ENCODE measurements around the gene GRIN2C. TPM values are rescaled to one million over a fixed set of nuclear protein-coding genes. Genes with fewer than 3 reads are reported as not detected.

The GRIN2C gene
- polyA plus RNA-seq, 3 donors: 0.18 to 1.1 (median 0.56) TPM

DNA sequence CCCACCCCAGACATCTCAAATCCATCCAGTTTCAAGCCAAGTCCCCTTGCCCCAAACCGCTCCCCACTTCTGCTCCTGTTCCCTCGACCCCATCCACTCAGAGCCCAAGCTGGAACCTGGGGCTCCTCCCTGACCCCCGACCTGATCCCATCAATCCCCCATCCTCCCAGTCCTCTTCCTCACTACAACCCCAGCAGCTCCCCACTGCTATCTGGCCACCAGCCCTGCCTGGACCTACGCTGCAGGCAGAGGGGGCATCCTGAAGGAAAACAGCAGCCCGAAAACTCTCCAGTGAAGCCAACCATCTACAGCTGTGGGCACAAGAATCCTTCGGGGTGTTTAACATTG is 9.2 kb upstream of the GRIN2C start:
- H3K27ac ChIP-seq (ENCODE audit: low read depth, low read length): no peak overlapping the region
- 86 to 95% (median 93%) methylated on average over 6 of the region's 6 CpGs for WGBS, 3 donors

DNA sequence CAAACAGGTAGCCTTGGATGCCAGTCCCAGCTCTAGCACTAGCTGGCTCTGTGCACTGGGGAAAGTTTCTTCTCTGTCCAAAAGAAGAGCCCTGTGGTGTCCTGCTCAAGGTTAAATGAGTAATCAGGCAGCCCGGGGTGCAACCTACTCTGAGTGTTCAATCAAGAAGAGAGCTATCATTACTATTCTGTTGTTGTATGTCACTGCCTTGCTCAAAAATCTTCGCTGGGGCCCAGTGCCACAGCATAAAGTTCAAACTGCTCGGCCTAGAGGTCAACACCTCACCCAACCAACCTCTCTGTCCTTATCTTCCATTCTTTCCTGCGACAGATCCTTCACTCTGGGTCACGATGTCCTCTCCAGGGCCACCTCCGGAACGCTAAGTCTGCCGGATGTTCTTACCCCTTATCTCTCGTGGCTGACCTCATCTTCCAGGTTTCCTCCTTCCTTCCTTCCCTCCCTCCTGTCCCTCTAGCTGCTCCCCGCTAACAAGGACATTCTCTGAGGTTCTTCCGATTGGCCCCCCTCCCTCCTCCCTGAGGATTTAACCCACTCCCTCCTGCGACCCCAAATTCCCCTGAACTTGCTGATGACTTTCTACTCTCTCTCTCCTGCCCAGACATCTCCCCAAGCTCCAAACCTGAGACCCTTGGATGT is 8.7 kb upstream of the GRIN2C start:
- WGBS, 3 donors: 67 to 76% (median 70%) methylated on average over 12 of the region's 12 CpGs
- H3K27ac ChIP-seq (ENCODE audit: low read depth, low read length): no peak overlapping the region

DNA sequence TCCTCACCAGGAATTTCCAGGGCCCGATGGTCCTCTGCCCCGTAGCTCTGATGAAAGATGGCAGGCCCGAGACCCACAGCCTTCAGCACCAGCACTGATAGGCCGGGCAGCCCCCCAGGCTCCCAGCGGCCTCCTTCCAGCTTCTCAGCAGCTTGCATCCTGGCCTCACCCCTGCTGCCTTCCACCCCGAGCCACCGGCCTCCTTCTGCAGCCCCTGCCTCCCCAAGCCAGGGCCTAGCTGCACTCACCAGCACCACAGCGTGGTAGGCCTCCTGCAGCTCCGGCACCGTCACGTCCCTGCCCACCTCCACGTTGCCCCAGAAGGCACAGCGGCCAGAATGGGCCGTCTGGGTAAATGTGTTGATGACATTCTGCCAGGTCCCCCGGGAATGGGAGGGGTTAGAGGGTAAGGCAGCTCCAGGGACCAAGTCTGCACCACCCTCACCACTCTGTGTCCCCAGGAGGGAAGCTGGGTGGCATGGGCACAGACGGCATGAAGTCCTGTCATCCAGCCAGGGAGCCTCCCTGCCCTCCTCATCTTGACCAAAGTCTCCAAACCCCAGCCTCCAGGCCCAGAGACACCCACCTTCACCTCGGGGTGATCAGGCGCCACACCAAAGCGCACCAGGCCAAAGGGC is 6.6 kb upstream of the GRIN2C start:
- WGBS, 3 donors: 81 to 84% (median 83%) methylated on average over 19 of the region's 19 CpGs
- no peak overlapping the region for H3K27ac ChIP-seq (ENCODE audit: low read depth, low read length)

DNA sequence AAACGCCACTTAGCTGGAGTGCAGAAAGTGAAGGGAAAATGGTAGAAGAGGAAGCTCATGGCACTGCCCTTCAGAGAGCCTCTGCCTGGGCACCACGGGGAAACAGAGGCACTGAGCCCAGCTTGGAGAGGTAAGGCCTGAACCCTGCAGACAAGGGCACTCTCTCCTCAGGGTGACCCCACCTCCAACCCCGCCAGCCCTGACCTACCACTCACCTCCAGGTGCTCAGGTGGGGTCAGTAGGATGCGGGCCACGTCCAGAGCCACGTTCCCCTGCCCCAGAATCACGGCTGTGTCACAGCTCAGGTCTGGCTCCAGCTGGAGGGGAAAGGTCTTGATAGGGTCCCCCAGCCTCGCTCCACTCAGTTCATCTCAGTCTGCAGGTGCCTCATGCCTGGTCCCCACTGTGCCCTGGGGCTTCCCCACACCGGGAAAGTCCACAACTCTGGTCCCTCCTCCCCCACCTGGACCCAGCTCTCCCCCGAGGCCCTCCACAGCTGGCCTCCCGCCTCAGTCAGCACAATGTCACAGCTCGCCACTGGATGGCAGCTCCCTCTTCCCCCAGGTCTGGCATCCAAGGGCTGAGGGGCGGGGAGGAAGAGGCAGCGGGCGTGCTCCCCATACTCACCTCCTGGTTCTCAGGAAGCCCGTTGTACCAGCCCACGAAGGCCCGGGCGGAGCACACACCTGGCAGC is 6.0 kb upstream of the GRIN2C start:
- 82 to 84% (median 82%) methylated on average over 18 to 19 of the region's 19 CpGs for WGBS, 3 donors

DNA sequence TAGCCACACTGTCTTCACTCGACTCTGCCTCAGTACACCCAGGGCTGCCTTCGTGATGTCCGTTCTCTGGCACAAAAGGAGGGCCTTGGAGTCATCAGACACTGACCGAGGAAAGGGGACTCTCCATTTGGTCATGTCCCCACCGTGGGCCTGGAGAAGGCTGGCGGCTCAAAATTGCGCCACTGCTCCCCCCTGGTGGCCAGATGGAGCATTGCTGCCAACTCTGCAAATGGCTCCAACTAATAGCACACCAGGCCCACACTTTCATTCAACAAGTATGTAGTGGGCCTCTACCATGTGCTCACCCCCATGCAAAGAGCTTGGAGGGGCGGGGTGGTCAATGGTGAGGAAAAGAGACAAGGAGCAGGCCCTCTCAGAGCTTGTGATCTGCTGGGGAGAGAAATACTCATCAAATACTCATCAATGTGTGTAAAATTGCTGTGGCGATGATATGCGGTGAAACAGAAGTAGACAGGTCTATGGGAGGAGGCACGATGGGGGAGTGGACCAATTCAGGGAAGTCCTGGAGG is 5.2 kb upstream of the GRIN2C start:
- no peak overlapping the region for H3K27ac ChIP-seq (ENCODE audit: low read depth, low read length)
- WGBS, 3 donors: 22 to 24% (median 23%) methylated on average over 11 of the region's 11 CpGs

More for the DNA sequence above, 6.0 kb upstream of the GRIN2C start:
- H3K27ac ChIP-seq (ENCODE audit: low read depth, low read length): no peak overlapping the region

DNA sequence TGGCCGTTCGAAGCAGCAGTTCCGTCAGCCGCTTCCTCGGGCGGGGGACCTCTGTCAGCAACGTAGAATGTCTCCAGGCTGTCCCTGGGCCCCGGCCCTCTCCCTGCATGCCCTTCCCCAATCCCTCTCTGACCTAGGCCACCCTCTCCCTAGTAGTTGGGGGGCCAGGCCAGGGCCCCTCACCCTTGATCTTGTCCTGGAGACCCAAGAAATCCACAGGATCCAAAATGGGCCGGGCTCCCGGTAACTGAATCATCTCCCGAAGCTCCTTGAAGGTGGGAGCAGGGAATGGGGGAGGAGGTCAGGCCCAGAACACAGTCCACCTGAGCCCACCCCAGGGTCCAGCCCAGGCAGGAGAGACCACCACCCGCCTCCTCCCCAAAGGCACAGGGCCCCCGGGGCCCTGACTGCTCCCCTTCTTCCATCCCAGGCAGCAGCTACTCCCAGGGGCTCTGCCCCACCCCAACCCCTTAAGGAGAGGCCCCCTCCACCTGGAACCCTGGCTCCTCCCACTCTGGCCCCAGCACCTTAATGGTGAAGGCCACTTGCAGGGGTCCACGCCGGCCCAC is 4.7 kb upstream of the GRIN2C start:
- 89 to 94% (median 91%) methylated on average over 14 to 15 of the region's 15 CpGs for WGBS, 3 donors
- no peak overlapping the region for H3K27ac ChIP-seq (ENCODE audit: low read depth, low read length)

DNA sequence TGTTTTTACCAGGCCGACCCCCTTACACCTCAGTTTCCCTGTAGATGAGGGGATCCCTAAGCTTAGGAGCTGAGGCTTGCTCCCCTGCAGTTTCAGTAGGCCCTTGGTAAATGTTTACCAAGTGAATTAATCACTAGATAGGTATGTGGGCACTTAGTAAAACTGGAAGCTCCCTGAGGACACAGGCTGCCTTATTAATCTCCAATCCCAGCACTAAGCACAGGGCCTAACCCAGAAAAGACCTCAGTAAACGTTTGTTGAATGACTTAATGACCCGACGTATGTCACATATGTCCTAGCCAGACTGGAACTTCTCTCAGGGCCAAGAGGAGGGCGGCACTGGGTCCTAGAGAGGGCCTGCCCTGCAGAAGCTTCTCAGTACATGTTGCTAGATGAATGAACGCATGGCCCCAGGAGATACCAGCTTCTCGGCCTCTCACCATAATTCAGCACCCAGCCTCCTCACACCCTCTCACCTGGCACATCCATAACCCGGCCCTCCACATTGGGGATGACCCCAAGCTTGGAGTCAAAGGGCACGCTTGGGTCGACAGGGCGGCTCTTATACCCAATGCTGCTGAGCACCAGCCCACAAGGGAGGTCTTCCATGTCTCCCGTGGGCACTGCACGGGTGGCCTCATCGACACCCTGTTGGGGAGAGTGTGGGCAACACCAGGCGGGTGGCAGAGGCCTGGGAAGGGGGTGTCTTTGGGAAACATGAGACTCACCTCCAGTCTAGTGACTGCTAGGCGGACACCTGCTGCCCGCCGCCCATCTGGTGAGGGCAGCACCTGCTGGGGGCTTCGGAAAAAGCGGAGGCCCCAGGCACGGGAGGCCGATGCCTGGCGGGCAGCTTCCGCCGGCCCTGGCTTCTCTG is 4.0 kb upstream of the GRIN2C start:
- 90% methylated on average over 25 of the region's 25 CpGs for WGBS, 3 donors

DNA sequence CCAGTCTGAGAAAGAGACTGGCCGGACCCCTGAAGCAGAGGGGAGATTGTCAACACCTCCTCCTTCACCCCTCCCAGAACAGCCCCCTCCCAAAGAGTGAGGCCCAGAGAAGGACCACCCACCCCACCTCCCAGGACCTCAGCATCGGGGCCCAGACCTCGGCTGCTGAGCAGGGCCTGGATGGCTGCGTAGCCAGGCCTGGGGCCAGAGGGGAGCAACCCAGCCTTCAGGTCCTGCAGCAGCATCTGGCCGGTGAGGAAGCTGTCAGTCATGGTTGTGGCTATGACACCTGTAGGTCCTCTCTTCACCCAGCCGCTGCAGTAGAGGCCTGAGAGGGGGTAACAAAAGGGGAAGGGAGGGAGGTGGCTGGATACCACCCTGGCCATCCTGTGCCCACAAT is 3.2 kb upstream of the GRIN2C start:
- H3K27ac ChIP-seq (ENCODE audit: low read depth, low read length): no peak overlapping the region
- WGBS, 3 donors: 84 to 90% (median 86%) methylated on average over 6 of the region's 6 CpGs

More for the DNA sequence above, 4.0 kb upstream of the GRIN2C start:
- H3K27ac ChIP-seq (ENCODE audit: low read depth, low read length): no peak overlapping the region

DNA sequence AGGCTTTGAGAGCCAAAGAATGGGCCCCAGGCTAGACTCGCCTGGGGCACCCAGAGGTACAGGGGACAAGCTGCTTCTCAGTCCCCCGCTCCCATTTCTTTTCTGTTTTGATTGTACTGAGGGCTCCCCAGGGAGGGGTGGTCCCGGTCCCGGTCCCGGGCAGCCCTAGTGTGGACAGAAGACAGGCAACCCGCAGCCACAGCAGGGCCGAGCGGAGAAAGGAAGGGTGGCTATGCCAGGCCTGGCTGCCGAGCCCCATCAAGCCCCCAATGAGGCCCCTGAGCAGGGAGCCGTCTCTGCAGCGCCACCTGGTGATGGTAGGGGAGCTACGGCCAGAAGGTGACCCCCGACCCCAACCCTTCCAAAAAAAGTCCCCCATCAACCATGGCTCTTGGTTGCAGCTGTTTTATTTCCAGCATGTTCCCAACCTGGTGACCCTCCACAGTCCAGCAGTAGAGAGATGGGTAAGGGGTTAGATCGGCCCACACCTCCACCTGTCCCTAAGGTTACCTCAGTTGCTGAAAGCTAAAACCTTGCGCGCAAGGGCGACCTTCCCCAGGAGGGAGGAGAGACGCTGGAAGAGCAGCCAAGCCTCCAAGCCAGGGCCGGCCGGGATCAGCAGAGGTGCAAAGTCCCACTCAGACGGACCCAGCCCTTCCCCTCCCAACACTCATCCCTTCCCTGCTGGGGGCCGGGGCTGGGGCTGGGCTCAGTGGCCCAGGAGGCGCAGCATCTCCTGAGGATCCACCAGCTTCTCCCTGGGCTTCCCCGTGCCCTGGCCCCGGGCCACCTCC is 2.6 kb upstream of the GRIN2C start:
- 44 to 48% (median 47%) methylated on average over 24 to 25 of the region's 25 CpGs for WGBS, 3 donors

DNA sequence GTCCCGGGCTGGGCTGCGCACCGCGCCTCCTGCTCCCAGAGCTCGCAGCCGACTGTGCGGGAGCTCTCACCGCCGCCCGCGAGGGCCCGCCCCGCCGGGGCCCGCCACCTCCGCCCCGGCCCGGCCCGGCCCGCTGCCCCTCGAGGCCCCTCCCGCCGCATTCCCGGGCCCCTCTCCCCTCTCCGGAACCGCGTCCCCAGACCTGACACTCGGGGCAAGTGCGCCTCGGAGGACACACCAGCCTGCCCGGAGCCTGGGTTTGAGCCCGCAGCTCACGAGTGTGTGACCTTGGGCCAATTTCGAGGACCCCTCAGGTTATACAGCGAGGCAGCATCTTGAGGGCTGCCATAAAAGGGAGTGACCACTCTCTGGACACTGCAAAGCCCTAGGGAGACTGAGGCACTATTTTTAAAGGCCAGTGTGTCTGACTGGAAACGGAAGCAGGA is 2.0 kb upstream of the GRIN2C start:
- 5 to 8% (median 6%) methylated on average over 17 to 36 of the region's 36 CpGs for WGBS, 3 donors
- H3K27ac ChIP-seq (ENCODE audit: low read depth, low read length): no peak overlapping the region

More for the DNA sequence above, 2.6 kb upstream of the GRIN2C start:
- H3K27ac ChIP-seq (ENCODE audit: low read depth, low read length): no peak overlapping the region

DNA sequence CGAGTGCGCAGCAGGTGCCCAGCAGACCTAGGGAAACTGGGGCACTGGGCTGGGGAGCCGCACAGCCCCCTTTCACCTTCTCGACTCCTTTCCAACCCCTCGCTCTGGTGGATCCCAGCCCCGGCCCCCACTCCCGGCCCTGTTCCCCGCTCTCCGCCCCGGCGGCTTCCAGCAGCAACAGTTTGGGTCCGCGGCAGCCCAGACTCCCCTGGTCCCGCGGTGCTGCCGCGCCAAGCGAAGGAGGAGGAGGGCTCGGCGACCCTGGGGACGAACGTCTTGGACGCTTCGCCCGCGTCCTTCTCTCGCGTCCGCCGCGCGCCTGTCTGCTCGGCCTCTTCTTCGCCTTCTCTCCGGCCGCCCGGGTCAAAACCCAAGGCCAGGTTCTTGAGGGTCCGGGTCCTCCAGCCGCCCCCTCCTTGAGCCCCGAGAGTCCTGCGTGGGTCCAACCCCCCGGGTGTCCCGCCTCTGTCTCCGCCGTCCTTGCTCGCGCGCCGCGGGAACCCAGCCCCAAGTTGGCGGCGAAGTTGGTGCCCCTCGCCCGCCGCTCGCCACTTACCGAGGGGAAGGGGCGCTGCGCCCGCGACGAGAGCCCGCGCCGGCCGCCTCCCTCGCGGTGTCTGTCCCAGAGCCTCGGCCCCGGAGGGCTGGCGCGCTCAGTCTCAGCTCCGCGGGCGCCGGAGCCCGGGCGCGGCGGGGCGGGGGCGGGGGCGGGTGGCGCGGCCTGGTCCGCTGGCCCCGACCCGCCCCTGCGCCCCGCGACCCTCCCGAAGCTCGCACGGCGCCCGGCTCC is 1.4 kb upstream of the GRIN2C start:
- H3K27ac ChIP-seq (ENCODE audit: low read depth, low read length): no peak overlapping the region
- WGBS, 3 donors: 0 to 2% (median 1%) methylated on average over 50 to 84 of the region's 96 CpGs

DNA sequence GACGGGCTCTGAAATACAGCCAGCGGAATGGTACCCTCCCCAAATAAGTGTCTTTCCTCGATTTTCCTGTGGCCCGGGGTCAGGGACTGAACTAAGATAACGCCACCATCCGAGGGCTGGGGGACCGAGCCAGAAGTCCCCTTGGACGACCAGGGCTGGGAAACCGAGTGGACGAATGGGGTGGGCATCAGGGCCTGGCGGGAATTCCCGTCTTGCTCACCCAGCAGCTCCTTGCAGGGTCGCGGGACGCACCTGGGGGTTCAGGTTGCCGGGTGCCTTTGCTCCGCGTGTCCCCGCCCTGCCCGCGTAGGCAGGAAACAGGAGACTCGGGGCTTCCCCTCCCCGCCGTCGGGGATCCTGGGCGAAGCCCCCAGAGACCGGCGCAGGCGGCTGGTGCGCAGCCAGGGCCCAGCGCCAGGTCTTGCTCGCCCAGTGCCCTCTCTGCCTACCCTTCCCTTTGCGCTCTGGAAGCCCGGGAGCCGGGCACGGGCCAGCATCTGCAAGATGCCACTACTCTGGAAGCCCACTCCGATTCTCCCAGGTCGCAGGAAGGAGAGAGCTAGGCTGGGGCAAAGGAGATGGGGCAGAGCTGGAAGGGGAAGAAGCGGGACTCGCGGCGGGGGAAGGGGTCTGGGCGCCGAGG is 665 bp upstream of the GRIN2C start:
- no peak overlapping the region for H3K27ac ChIP-seq (ENCODE audit: low read depth, low read length)
- WGBS, 3 donors: 2 to 3% (median 2%) methylated on average over 39 to 44 of the region's 44 CpGs

DNA sequence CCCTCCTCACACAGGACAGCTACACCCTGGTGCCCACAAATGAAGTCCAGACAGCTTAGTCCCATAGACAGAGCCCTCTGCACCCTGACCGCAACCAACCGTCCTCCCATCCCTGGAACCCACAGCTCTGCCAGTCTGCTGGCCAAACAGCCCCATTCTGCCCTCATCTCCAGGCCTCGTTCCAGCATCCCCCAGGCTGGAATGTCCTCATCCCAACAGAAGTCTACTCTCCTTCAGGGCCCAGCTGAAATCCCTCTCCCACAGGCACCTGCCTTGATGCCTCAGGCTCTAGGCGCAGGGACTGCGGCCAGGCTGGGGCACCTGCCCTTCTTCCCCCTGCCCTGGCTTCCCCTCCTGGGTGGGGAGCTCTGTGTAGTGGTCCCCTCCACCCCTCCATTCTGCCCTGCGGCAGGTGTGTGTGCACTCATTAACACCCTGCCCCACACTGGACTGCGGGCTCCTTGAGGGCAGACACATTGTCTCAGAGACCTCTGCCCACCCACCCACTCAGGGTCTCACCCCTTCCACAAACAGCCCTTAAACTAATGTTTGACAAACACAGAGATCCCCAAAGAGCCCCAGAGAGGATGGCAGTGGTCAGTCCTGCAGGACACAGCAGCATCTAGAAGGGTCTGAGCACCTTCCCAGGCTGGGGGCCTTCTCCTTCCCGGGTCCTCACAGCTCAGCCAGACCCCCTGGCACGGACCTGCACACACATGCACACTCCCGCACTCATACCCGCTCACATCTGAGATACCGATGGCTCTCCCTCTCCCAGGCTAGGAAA is 820 bp downstream of the GRIN2C start:
- 46 to 57% (median 52%) methylated on average over 12 of the region's 12 CpGs for WGBS, 3 donors
- no peak overlapping the region for H3K27ac ChIP-seq (ENCODE audit: low read depth, low read length)

DNA sequence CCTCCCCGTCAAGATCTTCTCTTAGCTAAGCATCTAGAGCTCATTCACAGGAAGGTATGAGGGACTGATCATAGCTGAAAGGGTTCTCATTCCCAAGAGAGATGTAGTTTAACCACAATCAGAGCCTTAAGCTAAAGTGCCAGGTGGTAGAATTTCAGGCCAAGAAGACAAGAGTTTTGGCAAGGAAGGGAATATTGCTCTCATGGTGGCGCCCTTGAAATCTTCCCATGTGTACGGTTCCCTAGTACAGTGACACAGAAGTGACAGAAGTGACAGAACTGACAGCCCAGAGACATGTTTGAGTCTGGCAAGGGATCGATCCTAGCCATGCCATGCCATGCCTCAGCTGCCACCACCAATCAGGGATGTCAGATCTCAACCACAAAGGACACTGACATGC is 2.5 kb downstream of the GRIN2C start:
- whole genome bisulfite sequencing, 3 donors: 61 to 79% (median 75%) methylated on average over 4 of the region's 4 CpGs
- no peak overlapping the region for H3K27ac ChIP-seq (ENCODE audit: low read depth, low read length)

DNA sequence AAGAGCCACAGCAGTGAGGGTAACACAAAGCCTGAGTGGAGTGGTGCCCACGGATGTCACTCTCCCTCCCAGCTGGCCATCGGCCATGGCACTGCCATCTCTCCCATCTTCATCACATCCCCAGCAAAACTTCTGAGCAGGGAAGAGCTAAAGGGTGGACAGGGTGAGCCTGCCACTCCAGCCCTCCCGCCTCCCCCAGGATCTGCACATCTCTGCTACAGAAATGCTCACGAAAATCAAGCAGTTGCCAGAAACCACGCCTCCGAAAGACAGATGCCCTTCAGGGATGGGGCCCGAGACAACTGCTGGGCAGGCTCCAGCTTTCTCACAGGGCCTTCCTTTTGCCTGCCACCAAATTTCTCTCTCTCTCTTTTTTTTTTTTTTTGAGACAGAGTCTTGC is 3.6 kb downstream of the GRIN2C start:
- no peak overlapping the region for H3K27ac ChIP-seq (ENCODE audit: low read depth, low read length)
- WGBS, 3 donors: 74 to 88% (median 76%) methylated on average over 7 of the region's 7 CpGs

DNA sequence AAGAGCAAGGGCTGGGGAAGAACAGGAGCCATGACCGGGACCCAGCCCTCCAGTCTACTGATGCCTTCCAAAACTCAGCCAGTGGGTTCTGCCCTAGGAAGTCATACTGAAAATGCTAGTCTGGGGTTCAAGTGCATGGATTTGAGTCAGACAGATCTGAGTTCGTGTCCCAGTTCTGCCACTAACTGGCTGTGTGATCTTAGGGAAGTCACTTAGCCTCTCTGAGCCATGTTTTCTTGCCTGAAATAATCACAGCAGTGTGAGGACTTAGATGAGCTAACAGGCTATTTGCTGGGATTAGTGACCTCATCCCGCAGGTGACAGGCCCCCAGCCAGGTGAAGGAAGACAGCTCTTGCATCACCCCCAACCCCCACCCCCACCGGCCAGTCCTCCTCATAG is 4.4 kb downstream of the GRIN2C start:
- WGBS, 3 donors: 84 to 91% (median 84%) methylated on average over 4 of the region's 4 CpGs
- no peak overlapping the region for H3K27ac ChIP-seq (ENCODE audit: low read depth, low read length)
